Left lung (tissue), 14 donors: ENCODE measurements around the gene ASF1B. TPM values are rescaled to one million over a fixed set of nuclear protein-coding genes. Genes with fewer than 3 reads are reported as not detected.
"Not testable (repeated sequence)": the region's sequence is repeated elsewhere in the genome, so short reads cannot be mapped to it uniquely, and the experiment has no call there.

Experiments used
- ATAC-seq: fragments of 200-7000 bp; cut with Tn5 transposase; one replicate; pipeline ENCODE4 v1.9.1; 2020; ENCODE audit warnings: moderate library complexity
- DNase-seq, 4 donors: peaks; one replicate each; pipeline ENCODE4 v3.0.0-alpha.2; 2013 to 2020
- H3K27ac ChIP-seq, 2 donors: fragments of 200-600 bp; sonication (generic) in 1 of 2; one replicate each; pipeline versions ENCODE4 v1.5.0 to v1.8.0; 2020 to 2021
- H3K27me3 ChIP-seq, 2 donors: fragments of 200-600 bp; sonication (generic) in 1 of 2; one replicate each; pipeline versions ENCODE4 v1.5.0 to v1.8.0; 2020 to 2021
- H3K36me3 ChIP-seq, 2 donors: fragments of 200-600 bp; sonication (generic) in 1 of 2; one replicate each; pipeline versions ENCODE4 v1.5.0 to v1.8.0; 2020 to 2021
- H3K4me1 ChIP-seq, 2 donors: fragments of 200-600 bp; one replicate each; pipeline ENCODE4 v1.8.0; 2021
- H3K4me3 ChIP-seq, 2 donors: fragments of 200-600 bp; sonication (generic) in 1 of 2; one replicate each; pipeline versions ENCODE4 v1.5.0 to v1.8.0; 2020 to 2021; ENCODE audit warnings: mild to moderate bottlenecking in 1 of 2
- H3K9me3 ChIP-seq, 2 donors: fragments of 200-600 bp; sonication (generic) in 1 of 2; one replicate each; pipeline versions ENCODE4 v1.5.0 to v1.8.0; 2020 to 2021
- intact Hi-C, 2 donors: fragments of 100-400 bp; cut with DNase I; formaldehyde crosslinking; loops; one replicate each; pipeline versions ENCODE4 v1.11.2 to v1.14.2; 2022
- long read RNA-seq, 12 donors: library from polyadenylated mRNA in 2 of 12; unstranded in 2 of 12; transcript quantifications; one replicate each; pipeline ENCODE4 v2.0.0 and lab custom pipeline, GENCODE V29; 2019 to 2026
- polyA plus RNA-seq, 6 donors: library from polyadenylated mRNA; unstranded; fragments of 120-200 nt; gene quantifications; one replicate each; pipeline ENCODE4 v1.2.1, GENCODE V29; 2013; ENCODE audit not compliant: insufficient read length in 6 of 6
- total RNA-seq, 2 donors: library from RNA; stranded (reverse); fragmentation: NEBNext Ultra II Directional; extraction: Animal tissue kit (Norgen Biotek cat#: 25700); gene quantifications; one replicate each; pipeline ENCODE4 v1.2.1, GENCODE V29; 2021
- TF ChIP-seq, protein P1 (sequence below), 2 donors: fragments of 200-600 bp; sonication (generic) in 1 of 2; IDR thresholded peaks; one replicate each; pipeline versions ENCODE4 v1.5.0 to v1.8.0; 2021; ENCODE audit warnings: antibody characterized with exemption in 2 of 2
- donor health status: DM: no; HTN: yes; CAD: no.
- donor health status: DM: no; HTN: no; CAD: no.

The ASF1B gene
- total RNA-seq (10 to 100 TPM; 10.5 to 11.4 TPM), polyA plus RNA-seq (10 to 100 TPM; 15.6 to 29.1 (median 17.4) TPM)
- long read RNA-seq, donor 1, transcript ASF1B-201 (4 exons, 2,059 nt): major isoform, 9 of 11 reads
- long read RNA-seq, donor 1, partial matches to known transcripts: 0 of 11 reads
- long read RNA-seq, donor 1, other reads (novel, unspliced or antisense): 0 of 11 reads
- long read RNA-seq, donor 2, transcript ASF1B-201 (4 exons, 2,059 nt): major isoform, 17 of 18 reads
- long read RNA-seq, donor 2, partial matches to known transcripts: 0 of 18 reads
- long read RNA-seq, donor 2, other reads (novel, unspliced or antisense): 0 of 18 reads
- long read RNA-seq, donor 3, transcript ASF1B-201 (4 exons, 2,059 nt): major isoform, 14 of 14 reads
- long read RNA-seq, donor 3, partial matches to known transcripts: 0 of 14 reads
- long read RNA-seq, donor 3, other reads (novel, unspliced or antisense): 0 of 14 reads
- long read RNA-seq, donor 4, transcript ASF1B-201 (4 exons, 2,059 nt): major isoform, 9 of 9 reads
- long read RNA-seq, donor 4, partial matches to known transcripts: 0 of 9 reads
- long read RNA-seq, donor 4, other reads (novel, unspliced or antisense): 0 of 9 reads
- long read RNA-seq, donor 5, transcript ASF1B-201 (4 exons, 2,059 nt): major isoform, 8 of 9 reads
- long read RNA-seq, donor 5, partial matches to known transcripts: 0 of 9 reads
- long read RNA-seq, donor 5, other reads (novel, unspliced or antisense): 0 of 9 reads
- long read RNA-seq, donor 6, transcript ASF1B-201 (4 exons, 2,059 nt): major isoform, 8 of 9 reads
- long read RNA-seq, donor 6, partial matches to known transcripts: 0 of 9 reads
- long read RNA-seq, donor 6, other reads (novel, unspliced or antisense): 0 of 9 reads
- long read RNA-seq, donor 7, partial matches to known transcripts: 0 of 4 reads
- long read RNA-seq, donor 7, other reads (novel, unspliced or antisense): 0 of 4 reads
- long read RNA-seq, donor 8, transcript ASF1B-201 (4 exons, 2,059 nt): major isoform, 5 of 5 reads
- long read RNA-seq, donor 8, partial matches to known transcripts: 0 of 5 reads
- long read RNA-seq, donor 8, other reads (novel, unspliced or antisense): 0 of 5 reads
- long read RNA-seq, donor 9: 0 reads
- long read RNA-seq, donor 10, transcript ASF1B-201 (4 exons, 2,059 nt): major isoform, 13 of 15 reads
- long read RNA-seq, donor 10, partial matches to known transcripts: 0 of 15 reads
- long read RNA-seq, donor 10, other reads (novel, unspliced or antisense): 0 of 15 reads
- long read RNA-seq, donor 11: 0 reads
- long read RNA-seq, donor 12, partial matches to known transcripts: 0 of 2 reads
- long read RNA-seq, donor 12, other reads (novel, unspliced or antisense): 0 of 2 reads

DNA sequence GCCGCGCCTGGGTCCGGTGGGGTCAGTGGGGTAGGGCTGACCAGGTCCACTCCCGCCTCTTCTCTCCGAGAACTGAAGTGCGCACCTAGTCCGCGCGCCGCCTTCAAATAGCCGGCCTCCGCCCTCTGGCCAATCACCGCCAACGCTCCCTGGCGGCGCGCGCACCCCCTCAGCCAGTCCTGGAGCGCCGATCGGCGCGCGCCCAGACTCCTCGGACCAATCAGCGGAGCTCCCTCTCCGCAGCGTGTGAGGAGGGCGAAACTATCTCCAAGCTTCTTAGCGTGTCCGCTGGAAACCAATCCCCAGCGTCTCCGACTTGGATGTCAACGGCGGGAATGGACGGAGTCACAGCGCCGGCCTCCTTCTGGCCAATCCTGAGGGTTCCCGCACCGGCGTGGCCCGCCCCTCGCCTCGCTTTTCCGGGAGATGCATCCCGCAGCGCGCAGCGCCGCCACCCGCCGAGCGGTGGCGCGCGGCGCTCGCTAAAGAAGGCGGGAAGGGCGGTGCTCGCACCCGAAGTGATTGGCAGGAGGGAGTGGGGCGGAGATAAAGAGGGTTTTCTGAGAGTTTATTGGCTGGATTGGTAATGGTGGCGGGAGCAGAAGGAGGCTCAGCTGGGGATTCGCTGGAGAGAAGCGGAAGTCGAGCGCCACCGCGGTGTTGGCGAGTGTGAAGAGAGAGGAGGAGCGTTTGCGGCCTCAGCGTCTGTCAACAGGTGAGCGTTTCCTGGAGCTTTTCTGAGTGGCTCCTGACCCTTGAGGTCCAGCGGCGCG lies at the start of gene ASF1B:
Gene ASF1B, minus strand, starts transcription at position 81 of the 773 bp plus-strand sequence. CDS start 133 bp downstream, outside the sequence.
- TF ChIP-seq, protein P1, sequence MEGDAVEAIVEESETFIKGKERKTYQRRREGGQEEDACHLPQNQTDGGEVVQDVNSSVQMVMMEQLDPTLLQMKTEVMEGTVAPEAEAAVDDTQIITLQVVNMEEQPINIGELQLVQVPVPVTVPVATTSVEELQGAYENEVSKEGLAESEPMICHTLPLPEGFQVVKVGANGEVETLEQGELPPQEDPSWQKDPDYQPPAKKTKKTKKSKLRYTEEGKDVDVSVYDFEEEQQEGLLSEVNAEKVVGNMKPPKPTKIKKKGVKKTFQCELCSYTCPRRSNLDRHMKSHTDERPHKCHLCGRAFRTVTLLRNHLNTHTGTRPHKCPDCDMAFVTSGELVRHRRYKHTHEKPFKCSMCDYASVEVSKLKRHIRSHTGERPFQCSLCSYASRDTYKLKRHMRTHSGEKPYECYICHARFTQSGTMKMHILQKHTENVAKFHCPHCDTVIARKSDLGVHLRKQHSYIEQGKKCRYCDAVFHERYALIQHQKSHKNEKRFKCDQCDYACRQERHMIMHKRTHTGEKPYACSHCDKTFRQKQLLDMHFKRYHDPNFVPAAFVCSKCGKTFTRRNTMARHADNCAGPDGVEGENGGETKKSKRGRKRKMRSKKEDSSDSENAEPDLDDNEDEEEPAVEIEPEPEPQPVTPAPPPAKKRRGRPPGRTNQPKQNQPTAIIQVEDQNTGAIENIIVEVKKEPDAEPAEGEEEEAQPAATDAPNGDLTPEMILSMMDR (IDR thresholded peaks at IDR 0.05): peak; percentile 84 to 93
- intact Hi-C loops: no loop called here
- H3K36me3 ChIP-seq: no peaks in the 10 kb centered on the region

DNA sequence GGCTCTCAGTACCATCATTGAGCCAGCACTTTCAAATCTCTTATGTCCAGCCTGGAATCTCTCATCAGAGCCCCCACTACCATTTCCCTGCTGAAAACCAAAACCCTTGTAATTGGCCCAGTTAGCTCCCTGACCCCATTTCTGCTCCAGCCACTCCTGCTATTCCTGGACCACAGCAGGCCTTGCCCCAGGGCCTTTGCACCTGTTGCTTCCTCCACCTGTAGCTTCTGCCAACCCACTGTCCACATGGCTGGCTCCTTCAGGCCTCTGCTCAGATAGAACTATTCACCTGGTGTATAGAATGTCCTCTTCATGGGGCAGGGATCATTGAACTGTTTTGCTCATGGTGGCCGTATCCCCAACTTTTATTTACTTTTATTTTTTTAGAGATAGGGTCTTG lies 49.3 kb upstream of the ASF1B start:
- H3K4me1 ChIP-seq, H3K36me3 ChIP-seq, ATAC-seq, H3K4me3 ChIP-seq, DNase-seq, H3K9me3 ChIP-seq, H3K27ac ChIP-seq, intact Hi-C loops, H3K27me3 ChIP-seq: not testable (repeated sequence)

More for the DNA sequence above, at the start of gene ASF1B:
- DNase-seq (peak; percentile 98 to 100 (median 99)), ATAC-seq (peak; percentile 91)
- peaks cover 12 to 55% of the 10 kb centered on the region in 2 donors for H3K4me1 ChIP-seq
- H3K27ac ChIP-seq: peak within 1 kb of the TSS; percentile 97
- peak within 1 kb of the TSS; percentile 75 to 85 for H3K4me3 ChIP-seq
- no peaks in the 10 kb centered on the region for H3K27me3 ChIP-seq
- H3K9me3 ChIP-seq: no peaks in the 10 kb centered on the region

DNA sequence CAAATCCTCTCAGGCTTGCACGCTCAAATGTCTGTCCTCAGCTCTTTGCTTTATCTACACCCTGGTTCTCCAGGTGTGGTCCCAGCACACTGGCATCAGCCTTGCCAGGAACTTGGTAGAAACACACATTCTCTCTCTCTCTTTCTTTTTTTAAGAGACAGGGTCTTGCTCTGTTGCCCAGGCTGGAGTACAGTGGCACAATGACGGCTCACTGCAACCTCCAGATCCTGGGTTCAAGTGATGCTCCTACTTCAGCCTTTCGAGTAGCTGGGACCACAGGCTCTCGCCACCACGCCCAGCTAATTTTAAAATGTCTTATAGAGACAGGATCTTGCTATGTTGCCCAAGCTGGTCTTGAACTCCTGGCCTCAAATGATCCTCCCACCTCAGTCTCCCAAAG lies 48.8 kb upstream of the ASF1B start:
- ATAC-seq (no peak), DNase-seq (no peak)
- no peaks in the 10 kb centered on the region for H3K4me1 ChIP-seq
- TF ChIP-seq, protein P1 (IDR thresholded peaks at IDR 0.05): no peak
- no peaks in the 10 kb centered on the region for H3K27me3 ChIP-seq
- no peak overlapping the region for H3K4me3 ChIP-seq
- no peaks in the 10 kb centered on the region for H3K36me3 ChIP-seq
- H3K9me3 ChIP-seq: no peaks in the 10 kb centered on the region
- no peak overlapping the region for H3K27ac ChIP-seq
- intact Hi-C loops: no loop called here

DNA sequence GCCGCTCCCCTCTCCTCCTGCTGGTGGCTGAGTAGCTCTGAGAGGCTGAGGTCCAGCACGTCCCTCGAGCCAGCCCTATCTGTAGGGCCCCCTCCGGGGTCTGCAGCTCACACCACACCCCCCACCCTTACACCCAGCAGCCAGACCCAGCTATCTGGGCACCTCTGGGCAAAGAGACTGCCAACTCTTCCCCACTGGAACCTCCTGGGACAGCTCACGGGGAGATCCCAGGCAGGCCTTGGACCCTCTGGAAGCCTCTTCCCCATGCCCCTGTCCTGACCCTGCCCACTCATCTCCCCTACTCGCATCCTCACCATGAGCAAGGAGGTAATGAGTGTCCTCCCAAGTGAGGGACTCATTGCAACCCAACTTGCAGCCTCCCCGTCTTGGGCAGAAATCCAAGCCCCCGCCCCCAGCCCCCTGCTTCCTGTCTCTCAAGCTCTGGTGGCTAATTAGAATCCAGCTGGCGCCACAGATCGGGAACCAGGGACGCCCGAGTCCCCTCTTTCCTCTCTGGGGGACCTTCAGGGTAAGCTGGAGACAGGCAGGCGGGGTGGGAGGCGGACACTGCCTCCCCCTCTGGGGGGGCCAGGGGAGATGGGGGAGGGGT lies 47.5 kb upstream of the ASF1B start:
- no peak for DNase-seq
- TF ChIP-seq, protein P1 (IDR thresholded peaks at IDR 0.05): no peak
- Histone ChIP-seq H3K4me1 (no peaks in the 10 kb centered on the region), H3K27ac (no peak overlapping the region), H3K36me3 (no peaks in the 10 kb centered on the region), H3K27me3 (no peaks in the 10 kb centered on the region), H3K9me3 (no peaks in the 10 kb centered on the region), H3K4me3 (no peak overlapping the region)
- intact Hi-C loops: no loop called here
- ATAC-seq: no peak
